ENCODE data around the gene OSBPL10.

DNA sequence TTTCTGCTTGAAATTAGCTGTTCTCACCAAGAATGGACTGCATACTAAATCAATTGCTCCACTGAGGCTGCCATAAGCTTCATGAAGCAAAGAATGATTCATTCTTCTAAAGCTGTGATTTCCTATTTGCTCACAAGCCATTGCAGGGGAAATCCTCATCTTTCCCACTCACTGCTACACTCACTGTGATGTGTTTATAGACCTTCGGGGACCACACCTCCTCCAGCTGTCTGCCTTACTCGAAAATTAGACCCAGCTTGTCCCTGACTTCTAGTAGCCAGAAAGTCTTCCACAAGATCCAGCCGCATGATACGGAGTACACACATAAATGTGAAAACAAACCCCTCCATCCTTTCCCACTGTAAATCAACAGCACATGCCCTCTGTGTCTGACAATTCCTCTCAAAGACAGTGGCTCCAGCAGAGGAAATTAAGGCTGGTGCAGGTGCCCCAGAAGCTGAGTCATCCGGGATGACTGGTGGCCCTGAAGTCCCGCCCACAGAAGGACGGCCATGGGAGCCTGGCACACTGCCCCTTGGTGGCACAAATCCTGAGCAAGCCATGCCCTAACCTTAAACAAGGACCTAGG lies 276.4 kb downstream of the OSBPL10 start:
- TF ChIP-seq, protein P1, sequence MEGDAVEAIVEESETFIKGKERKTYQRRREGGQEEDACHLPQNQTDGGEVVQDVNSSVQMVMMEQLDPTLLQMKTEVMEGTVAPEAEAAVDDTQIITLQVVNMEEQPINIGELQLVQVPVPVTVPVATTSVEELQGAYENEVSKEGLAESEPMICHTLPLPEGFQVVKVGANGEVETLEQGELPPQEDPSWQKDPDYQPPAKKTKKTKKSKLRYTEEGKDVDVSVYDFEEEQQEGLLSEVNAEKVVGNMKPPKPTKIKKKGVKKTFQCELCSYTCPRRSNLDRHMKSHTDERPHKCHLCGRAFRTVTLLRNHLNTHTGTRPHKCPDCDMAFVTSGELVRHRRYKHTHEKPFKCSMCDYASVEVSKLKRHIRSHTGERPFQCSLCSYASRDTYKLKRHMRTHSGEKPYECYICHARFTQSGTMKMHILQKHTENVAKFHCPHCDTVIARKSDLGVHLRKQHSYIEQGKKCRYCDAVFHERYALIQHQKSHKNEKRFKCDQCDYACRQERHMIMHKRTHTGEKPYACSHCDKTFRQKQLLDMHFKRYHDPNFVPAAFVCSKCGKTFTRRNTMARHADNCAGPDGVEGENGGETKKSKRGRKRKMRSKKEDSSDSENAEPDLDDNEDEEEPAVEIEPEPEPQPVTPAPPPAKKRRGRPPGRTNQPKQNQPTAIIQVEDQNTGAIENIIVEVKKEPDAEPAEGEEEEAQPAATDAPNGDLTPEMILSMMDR (IDR thresholded peaks at IDR 0.05), result no peak
- TF ChIP-seq POLR2AphosphoS5 (IDR thresholded peaks at IDR 0.05) (no peak), POLR2A (IDR thresholded peaks at IDR 0.05) (no peak), EP300 (IDR thresholded peaks at IDR 0.05) (no peak)

All from stomach (tissue), 4 donors.